ENCODE data around the gene MTA1.

Gene MTA1

DNA sequence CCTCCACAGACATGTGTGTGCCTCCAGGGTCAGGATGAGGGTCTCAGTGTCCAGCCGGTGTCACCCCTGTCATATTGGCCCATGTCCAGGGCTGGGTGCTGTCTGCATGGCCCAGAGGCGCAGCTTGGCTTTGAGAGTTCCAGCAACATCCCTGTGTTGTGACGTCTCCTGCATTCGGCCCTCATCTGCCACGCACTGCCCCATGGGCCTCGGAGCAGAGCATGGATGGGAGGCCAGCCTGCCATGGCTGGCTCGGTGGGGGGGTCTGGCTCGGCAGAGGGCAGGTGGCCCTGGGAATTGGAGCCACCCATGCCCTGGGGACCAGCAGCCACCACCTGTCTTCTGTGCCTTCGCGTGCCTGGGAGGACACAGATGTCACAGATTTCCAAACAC, 32.1 kb upstream of the MTA1 start:
- FAIRE-seq, result no peak

DNA sequence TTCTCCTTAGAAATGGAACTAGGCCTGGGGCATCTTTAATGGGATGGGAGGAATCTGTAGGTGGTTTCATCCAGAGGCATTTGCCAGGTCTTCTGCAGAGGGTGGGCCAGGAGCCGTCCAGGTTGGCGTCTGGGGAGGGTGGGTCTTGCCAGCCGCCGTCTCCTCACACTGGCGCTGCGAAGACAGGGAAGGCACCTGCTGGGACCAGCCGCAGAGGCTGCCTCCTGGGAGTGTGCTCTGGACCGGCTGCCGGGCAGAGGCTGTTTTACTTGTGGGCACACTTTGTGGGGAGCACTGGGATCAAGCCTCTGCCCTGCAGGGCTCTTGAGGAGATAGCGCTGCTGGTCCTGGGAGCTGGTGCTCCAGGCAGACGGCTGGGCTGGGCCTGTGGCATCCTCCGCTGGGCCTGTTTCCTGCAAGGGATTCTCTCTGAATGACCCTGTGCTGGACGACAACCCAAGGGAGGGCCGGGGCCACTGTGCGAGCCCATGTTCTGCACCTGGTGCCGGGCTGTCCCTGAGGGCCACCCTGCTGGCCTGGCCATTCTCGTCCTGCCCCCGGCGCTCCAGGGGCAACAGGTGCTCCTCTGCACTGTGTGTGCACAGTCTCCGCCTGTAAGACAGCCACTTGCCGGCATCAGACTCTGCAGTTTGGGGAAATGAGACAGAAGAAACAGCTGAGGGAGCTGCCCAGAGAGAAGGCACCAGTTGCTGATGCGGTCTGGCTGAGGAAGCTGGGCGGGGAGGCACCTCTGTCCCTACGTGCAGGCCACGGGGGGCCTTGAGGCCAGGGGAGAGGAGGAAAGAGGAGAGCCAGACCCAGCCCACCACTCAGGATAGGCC, 31.3 kb upstream of the MTA1 start:
- no peak for FAIRE-seq

DNA sequence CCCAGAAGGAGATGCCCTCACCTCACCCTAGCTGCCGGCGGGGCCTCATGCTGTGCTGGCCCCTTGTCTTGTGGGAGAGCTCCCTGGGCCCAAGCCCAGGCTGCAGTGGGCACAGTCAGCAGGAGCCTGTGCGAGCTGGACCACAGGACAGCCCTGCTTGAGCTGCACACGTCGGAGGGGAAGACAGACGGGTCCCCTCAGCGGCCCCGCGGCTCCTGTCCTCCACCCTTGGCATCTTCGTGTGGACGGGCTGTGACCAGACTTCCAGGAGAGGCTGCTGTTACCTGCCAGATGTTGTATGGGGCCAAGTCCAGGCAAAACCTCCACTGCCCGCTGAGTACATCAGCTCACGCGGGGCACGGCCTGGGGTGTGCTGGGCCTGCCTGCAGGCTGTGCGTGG, 30.7 kb upstream of the MTA1 start:
- no peak for FAIRE-seq

DNA sequence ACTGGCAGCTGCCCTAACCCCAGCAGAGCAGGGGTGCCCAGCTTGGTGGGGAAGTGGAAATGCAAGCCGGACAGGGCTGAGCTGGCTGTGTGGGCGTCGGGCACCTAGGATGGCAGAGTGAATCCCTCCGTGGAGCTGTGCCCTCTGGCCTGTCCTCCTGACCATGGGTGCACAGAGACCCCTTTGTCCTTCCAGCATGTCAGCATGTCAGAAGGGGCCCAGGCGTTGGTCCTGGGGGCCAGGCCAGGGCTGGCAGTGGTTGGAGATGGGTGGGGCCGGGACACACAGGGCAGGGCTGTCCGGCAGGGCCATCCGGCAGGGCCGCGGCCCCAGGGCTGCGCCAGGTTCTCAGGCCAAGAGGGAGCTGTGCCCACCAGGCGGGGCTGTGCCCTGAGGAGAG, 30.1 kb upstream of the MTA1 start:
- no peak for FAIRE-seq

DNA sequence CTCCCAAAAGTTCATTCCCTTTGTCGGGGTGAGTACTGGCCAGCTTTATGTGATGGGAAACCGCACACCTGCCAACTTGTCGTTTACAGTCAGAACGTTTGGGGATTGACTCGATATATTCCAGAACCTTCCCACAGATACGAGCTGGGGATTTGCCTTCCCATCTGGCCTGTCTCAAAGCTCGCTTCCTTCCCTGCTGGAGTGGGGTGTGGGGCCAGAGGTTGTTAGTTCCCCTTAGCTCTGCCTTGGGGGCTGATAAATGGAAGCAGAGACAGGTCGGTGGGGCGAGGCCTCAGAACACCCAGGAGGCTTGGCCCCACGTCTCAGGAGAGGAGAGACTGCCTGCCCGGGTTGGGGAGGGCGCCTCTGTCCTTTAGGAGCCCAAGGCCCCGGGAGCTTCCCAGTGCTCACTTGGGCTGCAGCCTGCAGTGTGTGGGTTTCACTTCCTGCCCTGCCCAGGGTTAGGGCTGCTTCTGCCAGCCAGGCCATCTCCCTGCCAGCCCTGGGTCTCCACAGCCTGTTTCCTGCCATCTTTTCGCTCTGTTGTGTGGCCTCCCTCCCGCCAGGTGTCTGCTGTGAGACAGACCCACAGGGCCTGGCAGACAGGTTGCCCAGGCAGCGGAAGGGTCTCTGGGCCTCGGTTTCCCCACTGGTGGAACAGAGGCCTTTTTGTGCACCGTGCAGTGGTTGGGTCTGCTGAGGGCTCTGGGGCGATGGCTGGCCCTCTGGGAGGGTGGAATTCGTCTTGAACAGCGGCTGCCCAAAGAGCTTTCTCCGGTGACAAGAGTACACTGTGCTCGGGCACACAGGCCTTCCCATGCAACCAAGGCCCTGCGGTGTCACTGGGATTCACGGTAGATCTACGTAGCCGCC, 29.4 kb upstream of the MTA1 start:
- no peak for FAIRE-seq

DNA sequence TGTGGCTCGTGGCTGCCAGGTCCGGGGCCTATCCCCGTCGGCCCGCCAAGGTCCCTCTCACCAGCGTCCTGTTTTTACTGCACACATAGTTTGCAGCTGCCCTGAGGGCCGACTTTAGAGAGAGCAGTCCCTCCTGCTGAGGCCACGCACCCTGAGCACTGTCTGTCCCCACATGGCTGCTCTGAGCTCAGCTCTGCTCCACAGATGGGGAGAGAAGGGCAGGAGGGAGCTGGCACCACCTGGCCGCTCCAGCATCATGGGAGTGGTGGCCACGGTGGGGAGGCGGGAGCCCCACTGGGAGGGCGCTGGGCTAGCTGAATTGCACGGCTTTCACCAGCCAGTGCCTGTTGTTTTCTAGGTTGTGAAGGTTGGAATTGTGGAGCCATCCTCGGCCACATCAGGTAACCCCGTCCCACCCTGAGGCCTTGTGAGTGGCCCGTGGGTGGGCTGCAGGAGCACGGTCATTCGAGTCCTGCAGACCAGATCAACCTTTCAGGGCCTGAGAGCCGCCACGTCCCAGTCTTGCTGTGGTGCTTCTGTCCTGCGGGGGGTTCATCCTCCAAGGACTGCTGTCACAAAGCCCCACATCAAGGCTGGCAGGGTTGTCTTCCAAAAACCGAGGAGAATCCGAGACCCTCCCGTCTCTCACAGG, 28.7 kb upstream of the MTA1 start:
- no peak for FAIRE-seq

DNA sequence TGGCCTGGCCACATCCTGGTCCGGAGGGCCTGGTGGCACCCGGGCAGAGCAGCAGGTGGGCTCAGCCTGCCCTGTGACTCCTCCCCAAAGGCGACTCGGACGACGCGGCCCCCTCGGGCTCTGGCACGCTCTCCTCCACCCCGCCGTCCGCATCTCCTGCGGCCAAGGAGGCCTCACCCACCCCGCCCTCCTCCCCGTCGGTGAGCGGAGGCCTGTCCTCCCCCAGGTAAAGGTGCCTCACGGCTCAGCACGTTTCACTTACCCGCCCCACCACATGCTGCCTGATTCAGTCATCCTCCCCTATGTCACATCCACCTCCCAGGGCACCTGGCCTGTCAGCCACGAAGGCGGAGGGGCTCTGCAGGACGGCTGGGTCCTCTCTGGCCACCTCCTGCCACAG, 28.1 kb upstream of the MTA1 start:
- FAIRE-seq, result no peak

DNA sequence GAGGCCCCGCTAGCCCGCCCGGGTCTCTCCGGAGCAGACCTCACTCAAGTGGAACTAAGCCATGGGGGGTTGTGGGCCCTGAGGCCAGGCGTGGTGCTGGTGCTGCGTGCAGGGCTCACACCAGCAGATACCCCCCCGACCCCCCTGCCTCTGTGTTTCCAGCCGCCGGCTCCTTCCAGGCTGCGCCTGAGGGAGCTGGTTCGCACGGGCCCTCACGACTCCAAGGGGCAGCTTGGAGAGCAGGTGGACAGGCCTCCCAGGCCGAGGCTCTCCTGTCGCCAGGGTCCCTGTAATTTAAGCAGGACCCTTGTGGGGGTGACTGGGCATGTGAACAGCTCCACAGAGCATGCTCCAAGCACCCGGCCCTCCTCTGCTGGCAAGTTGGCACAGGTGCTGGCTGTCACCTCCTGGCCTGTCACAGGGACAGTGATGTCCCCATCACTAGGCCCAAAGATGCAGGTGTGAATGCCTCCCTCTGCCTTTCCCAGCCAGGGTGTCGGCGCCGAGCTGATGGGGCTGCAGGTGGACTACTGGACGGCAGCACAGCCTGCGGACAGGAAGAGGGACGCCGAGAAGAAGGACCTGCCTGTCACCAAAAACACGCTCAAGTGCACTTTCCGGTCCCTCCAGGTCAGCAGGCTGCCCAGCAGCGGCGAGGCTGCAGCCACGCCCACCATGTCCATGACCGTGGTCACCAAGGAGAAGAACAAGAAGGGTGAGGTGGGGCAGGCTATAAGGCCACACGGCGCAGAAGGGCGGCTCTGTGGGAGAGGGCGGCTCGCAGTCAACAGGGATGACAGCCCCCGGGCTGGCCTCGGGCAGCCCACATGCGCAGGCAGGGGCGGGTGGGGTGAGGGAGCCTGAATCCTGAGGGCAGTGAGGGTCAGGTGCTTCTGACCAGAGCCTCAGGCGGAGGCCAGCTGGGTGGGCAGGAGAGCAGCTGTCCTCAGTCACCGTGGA, 27.2 kb upstream of the MTA1 start:
- no peak for FAIRE-seq

DNA sequence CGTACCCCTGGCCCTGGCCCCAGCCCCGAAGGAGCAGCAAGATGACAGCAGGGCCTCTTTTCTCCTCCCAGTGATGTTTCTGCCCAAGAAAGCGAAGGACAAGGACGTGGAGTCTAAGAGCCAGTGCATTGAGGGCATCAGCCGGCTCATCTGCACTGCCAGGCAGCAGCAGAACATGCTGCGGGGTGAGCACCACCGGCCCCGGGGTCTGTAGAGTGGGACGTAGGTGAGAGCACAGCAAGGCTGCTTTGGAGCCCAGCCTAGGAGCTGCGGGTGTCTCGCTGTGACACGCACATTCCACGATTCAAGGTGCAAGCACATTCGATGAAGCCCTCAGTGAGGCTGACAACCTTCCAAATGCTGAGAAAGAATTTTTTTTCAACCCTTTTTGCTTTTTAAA, 26.5 kb upstream of the MTA1 start:
- no peak for FAIRE-seq

DNA sequence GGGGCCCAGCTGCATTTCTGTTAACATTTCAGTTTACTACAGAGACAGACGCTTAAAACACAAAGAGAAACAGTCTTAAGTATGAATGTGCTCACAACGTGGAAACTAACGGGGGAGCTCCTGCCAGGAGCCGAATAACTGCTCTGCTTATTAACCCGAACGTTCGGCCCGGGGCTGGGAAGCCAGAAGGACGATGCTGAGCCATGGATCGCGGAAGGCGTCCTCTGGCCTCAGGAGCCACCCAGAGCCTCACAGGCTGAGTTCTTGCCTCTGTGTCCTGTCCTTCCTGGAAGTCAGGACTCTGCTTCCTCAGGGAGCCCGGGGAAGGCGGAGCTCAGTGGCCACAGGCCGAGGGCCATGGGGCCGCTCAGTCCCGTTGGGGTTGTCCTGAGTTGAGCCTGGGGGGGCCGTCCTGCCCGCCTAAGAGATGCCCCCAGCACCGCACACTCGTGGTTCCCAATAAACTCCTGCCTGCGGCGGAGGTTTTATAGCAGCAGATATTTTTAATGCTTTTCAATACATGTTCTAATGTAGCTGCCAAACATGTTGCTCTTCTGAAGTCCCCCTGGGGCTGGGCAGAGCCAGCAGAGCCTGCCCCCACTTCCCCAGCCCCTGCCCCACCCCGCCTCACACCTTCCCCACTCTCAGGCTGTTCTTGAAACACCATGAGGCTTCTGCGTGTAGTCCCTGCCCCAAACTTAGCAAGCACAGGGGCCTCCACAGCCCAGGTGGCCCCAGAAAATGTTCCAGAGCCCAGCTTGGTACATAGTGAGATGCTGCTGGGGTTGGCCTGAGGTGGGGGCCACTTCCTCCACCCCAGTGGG, 24.7 kb upstream of the MTA1 start:
- no peak for FAIRE-seq

DNA sequence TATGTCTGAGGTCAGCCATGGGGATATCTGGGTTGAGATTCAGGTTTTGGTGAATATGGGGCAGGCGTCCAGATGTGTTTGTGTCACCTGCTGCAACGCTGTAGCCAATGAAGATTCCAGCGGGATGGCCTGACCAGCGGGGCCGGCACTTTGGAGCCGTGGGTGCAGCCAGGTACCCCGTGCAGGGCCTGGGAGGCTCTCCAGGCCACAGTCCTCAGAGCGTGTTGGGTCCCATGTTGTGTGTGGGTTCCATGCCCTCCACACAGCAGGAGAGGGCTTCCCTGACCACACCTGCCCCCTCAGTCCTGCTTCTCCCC, 24.1 kb upstream of the MTA1 start:
- FAIRE-seq, result no peak

DNA sequence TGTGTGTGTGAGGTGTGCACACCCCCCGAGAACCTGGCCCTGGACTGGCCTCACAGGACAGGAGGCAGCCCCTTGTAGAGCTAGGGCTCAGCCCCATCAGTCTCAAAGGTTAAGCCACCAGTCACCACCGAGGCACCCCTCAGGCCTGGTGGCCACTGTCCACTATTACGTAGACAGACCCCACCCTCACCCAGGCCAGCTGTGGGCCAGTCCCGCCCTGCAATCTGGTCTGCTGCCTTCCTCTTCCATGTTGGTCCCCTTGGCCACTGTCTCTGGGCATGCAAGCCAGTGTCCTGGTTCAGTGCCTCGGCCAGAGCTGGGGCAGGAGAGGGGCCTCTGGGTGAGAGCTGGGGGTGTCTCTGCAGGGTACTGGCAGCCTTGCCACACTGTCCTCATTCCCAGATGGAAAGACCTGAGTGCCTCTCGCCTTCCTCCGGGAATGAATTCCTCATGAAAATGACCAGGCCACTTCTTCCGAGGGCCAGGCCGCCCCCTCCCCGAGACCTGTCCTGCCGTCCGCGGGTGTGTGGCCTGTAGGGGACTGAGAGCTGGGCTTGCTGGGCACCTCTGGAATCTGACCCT, 22.2 kb upstream of the MTA1 start:
- no peak for FAIRE-seq

DNA sequence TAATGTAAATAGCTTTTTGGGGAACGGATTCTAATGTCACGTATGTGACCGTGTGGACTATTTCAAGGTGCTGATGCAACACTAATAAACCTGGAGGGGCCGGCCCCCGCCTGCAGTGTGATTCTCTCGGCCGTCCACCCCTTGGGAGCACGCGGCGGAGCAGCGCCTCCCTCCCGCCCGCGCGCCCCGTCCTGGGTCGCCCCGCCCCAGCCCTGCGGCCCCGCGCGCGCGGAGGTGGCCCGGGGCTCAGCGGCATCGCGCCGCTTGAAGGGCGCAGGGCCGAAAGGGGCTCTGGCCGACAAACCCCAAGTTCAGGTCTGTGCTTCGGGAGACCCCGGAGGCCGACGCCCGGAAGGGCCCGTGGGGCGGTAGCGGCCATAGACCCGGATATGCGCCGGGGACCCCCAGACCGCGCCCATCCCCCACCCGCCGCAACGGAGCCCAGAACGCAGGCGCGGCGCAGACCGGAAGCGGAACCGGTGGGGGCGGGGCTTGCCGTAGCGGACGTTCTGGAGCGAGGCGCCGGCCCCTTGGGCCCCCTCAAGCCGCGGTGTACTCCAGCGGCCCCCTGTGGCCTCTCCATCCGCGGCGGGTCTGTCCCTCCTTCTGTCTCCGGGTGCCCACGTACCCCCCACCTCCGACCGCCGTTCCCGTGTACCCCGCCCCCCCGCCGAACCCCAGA, 21.4 kb upstream of the MTA1 start, which contains the start of gene TEX22:
TSS of gene TEX22 (plus strand) at position 495 of the 682 bp plus-strand sequence. CDS start 803 bp downstream, outside the sequence.
- FAIRE-seq, result no peak

DNA sequence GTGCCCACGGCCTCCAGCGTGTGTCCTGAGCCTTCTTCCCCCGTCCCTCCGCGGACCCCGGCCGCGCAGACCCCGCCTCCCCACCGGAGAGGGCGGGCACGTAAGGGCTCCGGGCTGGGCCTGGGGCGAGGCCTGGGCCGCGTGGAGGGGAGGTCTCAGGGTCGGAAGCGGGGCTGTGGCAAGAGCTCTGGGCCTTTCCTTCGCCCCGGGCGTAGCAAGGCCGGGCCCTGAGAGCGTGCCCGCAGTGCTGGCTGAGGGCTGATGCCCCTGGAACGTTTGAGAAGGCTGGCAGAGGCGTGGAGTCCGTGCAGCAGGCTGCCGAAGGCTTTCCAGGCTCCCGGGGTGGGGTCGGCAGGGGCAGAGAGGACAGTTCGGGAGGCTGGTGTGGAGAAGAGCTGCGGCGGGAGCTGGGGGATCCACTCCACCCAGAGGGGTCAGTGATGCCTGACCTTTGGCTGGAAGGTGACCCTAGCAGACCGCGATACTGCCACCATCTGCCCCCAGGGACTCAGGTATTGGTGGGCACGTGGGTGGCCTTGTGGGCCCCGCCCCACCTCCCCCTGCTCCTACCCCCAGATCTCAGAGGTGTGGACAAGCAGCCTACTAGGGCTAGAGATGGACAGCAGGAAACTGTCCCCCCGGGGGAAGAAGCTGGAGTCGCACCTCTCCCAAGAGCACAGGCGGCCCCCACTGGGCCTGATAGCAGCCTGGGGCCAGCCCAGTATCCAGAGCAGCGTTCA, 20.7 kb upstream of the MTA1 start:
- no peak for FAIRE-seq

DNA sequence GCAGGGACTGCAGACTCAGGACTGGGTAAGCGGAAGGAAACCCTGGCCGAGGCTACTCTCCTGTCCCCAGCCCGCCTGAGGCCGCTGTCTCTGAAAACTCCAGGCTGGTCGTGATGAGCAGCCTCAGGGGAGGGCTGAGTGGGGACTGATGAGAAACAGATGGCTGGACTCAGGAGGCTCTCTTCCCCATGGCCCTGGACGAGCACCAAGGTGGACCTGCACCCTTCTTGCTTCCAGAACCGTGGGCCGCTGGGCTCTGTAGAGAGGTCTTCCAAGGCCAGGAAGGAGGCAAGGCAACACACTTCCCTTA, 20.2 kb upstream of the MTA1 start:
- FAIRE-seq, result no peak

DNA sequence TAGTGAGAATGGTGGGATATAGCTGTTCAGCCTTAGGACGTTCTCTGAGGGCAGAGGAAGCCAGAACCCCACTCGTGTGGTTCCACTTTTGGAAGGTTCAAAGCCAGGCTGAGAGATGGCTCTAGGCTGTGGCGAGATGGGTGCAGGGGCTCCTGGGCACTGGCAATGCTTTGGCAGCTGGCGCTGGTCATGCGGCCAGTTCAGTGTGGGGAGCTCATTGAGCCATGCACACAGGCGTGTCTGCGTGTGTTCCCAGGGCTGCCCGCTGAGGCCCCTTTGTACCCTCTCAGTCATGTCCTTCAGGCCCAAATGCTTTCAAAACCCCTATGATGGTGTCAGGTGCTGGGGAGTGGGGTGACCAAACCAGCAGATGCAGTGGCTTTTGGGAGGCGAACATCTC, 19.6 kb upstream of the MTA1 start:
- no peak for FAIRE-seq

DNA sequence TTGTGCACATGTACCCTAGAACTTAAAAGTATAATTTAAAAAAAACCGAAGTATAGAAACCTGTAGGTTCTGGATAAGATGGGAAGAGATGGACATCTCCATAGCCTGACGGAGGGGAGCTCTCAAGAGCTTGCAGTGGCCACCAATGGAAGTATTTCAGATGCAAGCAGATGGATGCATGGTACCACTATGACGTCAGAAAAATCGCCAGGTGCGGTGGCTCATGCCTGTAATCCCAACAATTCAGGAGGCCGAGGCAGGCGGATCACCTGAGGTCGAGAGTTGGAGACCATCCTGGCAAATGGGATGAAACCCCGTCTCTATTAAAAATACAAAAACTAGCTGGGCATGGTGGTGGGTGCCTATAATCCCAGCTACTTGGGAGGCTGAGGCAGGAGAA, 17.9 kb upstream of the MTA1 start:
- no peak for FAIRE-seq

DNA sequence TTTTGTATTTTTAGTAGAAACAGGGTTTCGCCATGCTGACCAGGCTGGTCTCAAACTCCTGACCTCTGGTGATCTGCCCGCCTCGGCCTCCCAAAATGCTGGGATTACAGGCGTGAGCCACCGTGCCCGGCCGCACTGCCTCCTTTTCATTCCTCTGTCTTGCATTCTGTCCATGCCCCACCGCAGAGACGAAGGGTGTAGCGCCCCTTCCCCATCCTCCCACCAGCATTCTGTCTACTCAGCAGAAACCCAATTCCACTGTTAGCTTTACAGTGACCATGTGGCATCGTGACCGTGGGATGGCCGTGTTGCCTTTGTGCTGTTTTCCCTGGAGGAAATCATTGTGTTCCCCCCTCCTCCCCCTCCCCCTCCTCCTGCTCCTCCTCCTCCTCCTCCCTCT, 11.0 kb upstream of the MTA1 start:
- no peak for FAIRE-seq

DNA sequence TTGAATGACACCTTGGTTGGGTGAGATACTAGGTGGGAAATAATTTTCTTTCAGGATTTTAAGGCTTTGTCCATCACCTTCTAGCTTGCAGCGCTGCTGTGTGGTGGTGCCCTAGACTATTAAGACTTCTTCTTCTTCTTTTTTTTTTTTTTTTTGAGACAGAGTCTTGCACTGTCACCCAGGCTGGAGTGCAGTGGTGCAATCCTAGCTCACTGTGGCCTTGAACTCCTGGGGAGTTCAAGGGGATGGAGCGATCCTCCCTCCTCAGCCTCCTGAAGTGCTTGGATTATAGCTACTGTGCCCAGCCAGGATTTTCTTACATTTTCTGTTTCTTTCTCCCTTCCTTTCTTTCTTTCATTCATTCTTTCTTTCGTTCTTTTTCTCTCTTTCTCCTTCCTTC, 10.3 kb upstream of the MTA1 start:
- no peak for FAIRE-seq

DNA sequence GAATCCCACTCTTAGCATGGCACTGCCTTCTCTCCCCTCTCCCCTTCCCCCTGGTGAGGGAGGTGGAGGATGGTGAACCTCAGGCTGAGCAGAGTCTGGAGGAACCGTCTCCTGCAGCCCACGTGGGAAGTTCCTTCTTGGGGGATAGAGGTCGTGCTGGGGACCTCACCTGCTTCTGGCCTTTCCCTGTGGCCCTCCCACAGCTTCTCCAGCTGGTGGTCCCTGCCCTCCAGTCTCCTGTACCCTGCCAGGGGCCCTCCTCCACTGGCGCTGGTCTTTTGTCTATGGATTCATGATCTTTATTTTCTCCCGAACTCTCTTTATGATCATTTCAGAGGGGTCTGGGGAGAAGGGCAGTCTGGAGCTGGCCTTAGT, 9.0 kb upstream of the MTA1 start:
- FAIRE-seq, result no peak

All from islet of Langerhans (tissue), 1 donor.